ENCODE data around the gene SDHAF4. TPM values are rescaled to one million over a fixed set of nuclear protein-coding genes. Genes with fewer than 3 reads are reported as not detected.

SDHAF4 gene
- total RNA-seq, 6 donors from 2014 or later = 5.2 to 14.2 (median 8.8) TPM

DNA sequence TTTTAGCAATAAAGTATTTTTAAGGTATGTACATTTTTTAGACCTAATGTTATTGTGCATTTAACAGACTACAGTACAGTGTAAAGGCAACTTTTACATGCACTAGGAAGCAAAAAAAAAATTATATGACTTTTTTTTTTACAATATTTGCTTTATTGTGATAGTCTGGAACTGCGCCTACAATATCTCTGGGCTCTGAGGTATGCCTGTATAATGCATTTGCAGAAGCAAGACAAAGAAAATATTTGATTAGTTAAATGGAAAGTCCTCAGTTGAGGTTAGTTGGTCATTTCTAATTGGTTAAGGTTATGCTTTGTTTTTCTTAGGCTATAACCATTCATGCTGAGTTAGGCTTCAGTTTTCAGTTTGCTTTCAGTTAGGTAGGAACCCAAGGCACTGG lies 54.0 kb downstream of the SDHAF4 start:
- ATAC-seq (ENCODE audit: low FRiP score in 2 of 2) (no peak), DNase-seq (no peak)
- Histone ChIP-seq H3K36me3 (no peaks in the 10 kb centered on the region), H3K27me3 (no peaks in the 10 kb centered on the region), H3K9me3 (no peaks in the 10 kb centered on the region), H3K4me3 (no peak overlapping the region), H3K27ac (no peak overlapping the region), H3K4me1 (no peaks in the 10 kb centered on the region)
- 96 to 100% methylated on average over 1 of the region's 1 CpG for WGBS, 2 donors
- TF ChIP-seq CTCF (IDR thresholded peaks at IDR 0.05) (no peak), EP300 (IDR thresholded peaks at IDR 0.05) (no peak), POLR2A (IDR thresholded peaks at IDR 0.05) (no peak), POLR2AphosphoS5 (IDR thresholded peaks at IDR 0.05) (no peak)

DNA sequence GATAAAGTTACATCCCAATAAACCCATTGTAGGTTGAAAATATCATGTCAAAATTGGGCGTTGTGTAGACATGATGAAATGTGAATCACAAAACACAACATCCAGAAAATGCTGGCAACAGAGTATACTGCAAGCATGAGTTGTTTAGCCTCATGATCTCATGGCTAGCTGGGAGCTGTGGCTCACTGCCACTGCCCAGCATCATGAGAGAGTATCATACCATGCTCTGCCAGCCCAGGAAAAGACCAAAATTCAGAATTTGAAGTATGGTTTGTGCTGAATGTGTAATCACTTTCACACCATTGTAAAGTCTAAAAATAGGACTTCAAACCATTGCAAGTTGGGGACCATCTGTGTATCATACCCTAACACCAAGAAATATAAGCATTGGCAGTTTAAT lies 55.7 kb downstream of the SDHAF4 start:
- no peak for DNase-seq
- Histone ChIP-seq H3K36me3 (no peaks in the 10 kb centered on the region), H3K27ac (no peak overlapping the region), H3K9me3 (no peaks in the 10 kb centered on the region), H3K4me3 (no peak overlapping the region), H3K4me1 (no peaks in the 10 kb centered on the region), H3K27me3 (no peaks in the 10 kb centered on the region)
- no peak for ATAC-seq (ENCODE audit: low FRiP score in 2 of 2)
- WGBS, 2 donors = 81 to 88% methylated on average over 1 of the region's 1 CpG
- TF ChIP-seq POLR2AphosphoS5 (IDR thresholded peaks at IDR 0.05) (no peak), CTCF (IDR thresholded peaks at IDR 0.05) (no peak), EP300 (IDR thresholded peaks at IDR 0.05) (no peak), POLR2A (IDR thresholded peaks at IDR 0.05) (no peak)

DNA sequence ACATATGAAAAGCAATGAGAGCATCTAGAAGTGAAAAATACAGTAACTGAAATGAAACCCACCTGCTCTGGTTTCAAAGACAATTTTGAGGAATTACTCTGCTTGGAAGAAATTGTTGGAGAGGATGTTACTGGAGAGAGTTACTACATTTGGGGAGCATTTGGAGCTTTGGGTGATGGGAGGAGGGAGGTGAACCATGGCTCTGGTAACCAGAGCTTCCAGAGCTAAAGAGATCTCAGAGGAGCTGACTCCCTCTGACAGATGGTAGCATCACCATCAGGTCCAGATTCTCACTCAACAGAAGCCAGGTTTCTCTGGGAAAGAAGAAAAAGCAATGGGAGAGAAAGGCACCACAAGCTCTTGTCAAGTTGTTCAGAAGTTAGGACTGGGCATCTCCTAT lies 58.7 kb downstream of the SDHAF4 start:
- ATAC-seq (ENCODE audit: low FRiP score in 2 of 2) = no peak
- Histone ChIP-seq H3K4me1 (no peaks in the 10 kb centered on the region), H3K9me3 (no peaks in the 10 kb centered on the region), H3K27me3 (no peaks in the 10 kb centered on the region), H3K36me3 (no peaks in the 10 kb centered on the region), H3K27ac (no peak overlapping the region), H3K4me3 (no peak overlapping the region)
- TF ChIP-seq POLR2A (IDR thresholded peaks at IDR 0.05) (no peak), POLR2AphosphoS5 (IDR thresholded peaks at IDR 0.05) (no peak), EP300 (IDR thresholded peaks at IDR 0.05) (no peak), CTCF (IDR thresholded peaks at IDR 0.05) (no peak)
- no peak for DNase-seq

DNA sequence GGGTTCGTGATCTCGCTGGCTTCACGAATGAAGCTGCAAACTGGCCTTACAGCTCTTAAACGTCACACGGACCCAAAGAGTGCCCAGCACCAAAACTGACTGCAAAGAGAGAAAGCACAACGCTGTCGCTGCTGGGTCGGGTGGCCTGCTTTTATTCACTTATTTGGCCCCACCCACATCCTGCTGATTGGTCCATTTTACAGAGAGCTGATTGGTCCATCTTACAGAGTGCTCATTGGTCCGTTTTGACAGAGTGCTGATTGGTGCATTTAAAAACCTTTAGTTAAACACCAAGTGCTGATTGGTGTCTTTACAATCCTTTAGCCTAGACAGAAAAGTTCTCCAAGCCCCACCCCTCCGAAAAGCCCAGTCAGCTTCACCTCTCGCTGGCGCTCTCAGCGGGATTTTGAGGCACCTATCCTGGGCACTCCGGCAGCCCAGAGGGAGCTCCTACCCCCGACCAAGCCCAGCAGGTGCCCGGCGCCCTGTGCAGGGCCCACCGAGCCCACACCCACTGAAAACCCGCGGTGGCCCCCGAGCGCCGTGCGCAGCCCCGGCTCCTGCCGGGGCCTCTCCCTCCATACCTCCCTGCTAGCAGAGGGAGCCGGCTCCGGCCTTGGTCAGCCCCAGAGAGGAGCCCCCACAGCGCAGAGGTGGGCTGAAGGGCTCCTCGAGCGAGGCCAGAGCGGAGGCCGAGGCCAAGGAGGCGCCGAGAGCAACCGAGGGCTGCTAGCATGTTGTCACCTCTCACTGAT lies 60.9 kb downstream of the SDHAF4 start:
- Histone ChIP-seq H3K36me3 (no peaks in the 10 kb centered on the region), H3K27ac (no peak overlapping the region), H3K4me1 (no peaks in the 10 kb centered on the region), H3K27me3 (no peaks in the 10 kb centered on the region), H3K9me3 (no peaks in the 10 kb centered on the region), H3K4me3 (no peak overlapping the region)
- DNase-seq = peak in 1 of 2 donors; percentile 76
- WGBS, 2 donors = 95 to 96% methylated on average over 31 to 33 of the region's 36 CpGs
- TF ChIP-seq CTCF (IDR thresholded peaks at IDR 0.05) (no peak), POLR2A (IDR thresholded peaks at IDR 0.05) (no peak), POLR2AphosphoS5 (IDR thresholded peaks at IDR 0.05) (no peak), EP300 (IDR thresholded peaks at IDR 0.05) (no peak)
- ATAC-seq (ENCODE audit: low FRiP score in 2 of 2) = no peak

GRCh38 chr6:70629929-70630328 lies 63.2 kb downstream of the SDHAF4 start:
- Histone ChIP-seq H3K4me1 (no peaks in the 10 kb centered on the region), H3K9me3 (no peaks in the 10 kb centered on the region), H3K4me3 (no peak overlapping the region), H3K27me3 (no peaks in the 10 kb centered on the region), H3K27ac (no peak overlapping the region), H3K36me3 (no peaks in the 10 kb centered on the region)
- no peak for ATAC-seq (ENCODE audit: low FRiP score in 2 of 2)
- WGBS, 2 donors = 33 to 57% methylated on average over 1 of the region's 1 CpG
- no peak for DNase-seq
- TF ChIP-seq CTCF (IDR thresholded peaks at IDR 0.05) (no peak), POLR2AphosphoS5 (IDR thresholded peaks at IDR 0.05) (no peak), EP300 (IDR thresholded peaks at IDR 0.05) (no peak), POLR2A (IDR thresholded peaks at IDR 0.05) (no peak)
